HT-29 (cell line): ENCODE data around the gene FRS2. TPM values are rescaled to one million over a fixed set of nuclear protein-coding genes. Genes with fewer than 3 reads are reported as not detected.

ENCODE experiments used
- DNase-seq: peaks from one replicate; pipeline ENCODE4 v3.0.0-alpha.2; 2015; ENCODE audit warnings: low spot score
- total RNA-seq: library from RNA; depleted of rRNA; stranded (reverse); fragments of >200 nt; shearing (Covaris generic); gene quantifications from 2 replicates; pipeline ENCODE4 v1.2.3, GENCODE V29; 2014

FRS2 gene
- total RNA-seq, 1 experiment from 2014 or later = 11.5 TPM

GRCh38 chr12:69466867-69467266 lies 3.3 kb upstream of the FRS2 start:
- DNase-seq = no peak

GRCh38 chr12:69467366-69467765 lies 2.8 kb upstream of the FRS2 start:
- DNase-seq = no peak

- no peak for DNase-seq
Measured at GRCh38 chr12:69468237-69469026, 1.8 kb upstream of the FRS2 start.

- no peak for DNase-seq
Measured at GRCh38 chr12:69469854-69470188, 367 bp upstream of the FRS2 start.

GRCh38 chr12:69471076-69471430 lies 865 bp downstream of the FRS2 start:
- DNase-seq = no peak

GRCh38 chr12:69471667-69472385 lies 1.6 kb downstream of the FRS2 start:
- no peak for DNase-seq

GRCh38 chr12:69473262-69473661 lies 3.1 kb downstream of the FRS2 start:
- no peak for DNase-seq

- DNase-seq = no peak
Measured at GRCh38 chr12:69474456-69474855, 4.3 kb downstream of the FRS2 start.

- no peak for DNase-seq
Measured at GRCh38 chr12:69475237-69475975, 5.2 kb downstream of the FRS2 start.

GRCh38 chr12:69476276-69477017 lies 6.3 kb downstream of the FRS2 start:
- no peak for DNase-seq

GRCh38 chr12:69479675-69480074 lies 9.5 kb downstream of the FRS2 start:
- DNase-seq = no peak

GRCh38 chr12:69480698-69481097 lies 10.5 kb downstream of the FRS2 start:
- no peak for DNase-seq

GRCh38 chr12:69481133-69481532 lies 10.9 kb downstream of the FRS2 start:
- no peak for DNase-seq

- DNase-seq = no peak
Measured at GRCh38 chr12:69483700-69484099, 13.5 kb downstream of the FRS2 start.

GRCh38 chr12:69484428-69484827 lies 14.2 kb downstream of the FRS2 start:
- no peak for DNase-seq

- DNase-seq = no peak
Measured at GRCh38 chr12:69490920-69491643, 20.9 kb downstream of the FRS2 start.

GRCh38 chr12:69492739-69493138 lies 22.6 kb downstream of the FRS2 start:
- DNase-seq = no peak

- no peak for DNase-seq
Measured at GRCh38 chr12:69495071-69495470, 24.9 kb downstream of the FRS2 start.

- DNase-seq = no peak
Measured at GRCh38 chr12:69497308-69498026, 27.3 kb downstream of the FRS2 start.

- no peak for DNase-seq
Measured at GRCh38 chr12:69500631-69501030, 30.4 kb downstream of the FRS2 start.
